Measurements from ENCODE around the gene KAT6B.

The KAT6B gene

GRCh38 chr10:74824184-74824899 lies 2.1 kb upstream of the KAT6B start:
- DNase-seq, result no peak

GRCh38 chr10:74824900-74825370 lies 1.5 kb upstream of the KAT6B start:
- DNase-seq, result no peak

GRCh38 chr10:74825371-74826141 lies 844 bp upstream of the KAT6B start:
- DNase-seq, result no peak

DNA sequence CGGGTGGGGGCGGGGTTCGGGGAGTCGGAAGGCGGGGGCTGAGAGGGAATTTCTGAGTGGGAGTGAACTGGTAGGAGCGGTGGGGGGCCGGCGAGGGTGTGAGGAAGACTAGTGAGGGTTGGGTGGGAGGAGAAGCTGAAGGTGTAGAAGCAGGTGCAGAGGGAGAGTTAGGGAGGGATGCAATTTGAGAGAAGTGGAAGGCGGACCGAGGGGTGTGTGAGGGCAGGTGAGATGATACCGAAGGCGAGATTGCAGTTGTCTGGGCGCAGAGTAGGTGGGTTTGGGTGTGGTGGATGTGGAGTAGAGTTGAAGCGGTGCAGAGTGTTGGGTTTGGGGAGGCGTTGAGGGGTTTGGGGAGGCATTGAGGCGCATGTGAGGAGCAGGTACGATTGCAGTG lies 643 bp downstream of the KAT6B start:
- no peak for DNase-seq

DNA sequence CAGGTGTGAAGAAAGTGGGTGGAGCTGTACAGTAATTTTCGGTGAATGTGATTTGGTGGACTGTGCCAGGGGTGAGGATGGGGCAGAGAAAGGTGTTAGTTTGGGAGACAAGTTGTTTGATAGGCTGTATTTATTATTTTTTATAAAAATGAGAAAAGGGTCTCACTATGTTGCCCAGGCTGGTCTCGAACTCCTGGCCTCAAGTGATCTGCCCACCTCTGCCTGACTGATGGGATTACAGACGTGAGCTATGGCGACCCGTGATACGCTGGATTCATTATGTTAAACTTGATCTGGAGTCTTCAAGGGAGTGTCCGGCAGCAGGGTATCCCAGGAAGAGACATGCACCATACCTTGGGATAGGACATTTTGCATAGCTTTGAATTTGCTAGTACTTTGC lies 1.3 kb downstream of the KAT6B start:
- DNase-seq, result no peak

- no peak for DNase-seq
Observed at GRCh38 chr10:74828946-74829345, 2.5 kb downstream of the KAT6B start.

- DNase-seq, result no peak
Observed at GRCh38 chr10:74831518-74832120, 5.2 kb downstream of the KAT6B start.

- no peak for DNase-seq
Observed at GRCh38 chr10:74835963-74836362, 9.6 kb downstream of the KAT6B start.

GRCh38 chr10:74836877-74837276 lies 10.5 kb downstream of the KAT6B start:
- DNase-seq, result no peak

DNA sequence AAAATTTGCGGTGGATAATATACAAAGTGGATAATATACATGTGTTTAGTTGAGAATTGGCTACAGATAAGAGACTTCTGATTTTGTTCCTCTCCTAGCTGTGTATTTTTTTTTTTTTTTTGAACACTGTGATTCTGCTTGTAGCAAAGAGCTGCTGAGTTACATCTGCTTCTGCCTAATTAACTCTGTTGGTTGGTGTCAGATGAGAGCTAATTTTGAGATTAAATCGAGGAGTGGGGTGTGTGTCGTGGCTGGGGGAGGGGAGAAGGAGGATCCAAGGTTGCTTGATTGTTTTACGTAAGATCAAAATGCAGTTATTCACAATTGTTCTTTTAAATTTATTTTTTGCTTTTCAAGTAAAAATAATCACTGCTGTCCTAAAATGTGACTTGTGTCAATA lies 11.3 kb downstream of the KAT6B start:
- no peak for DNase-seq

- no peak for DNase-seq
Observed at GRCh38 chr10:74839708-74840107, 13.3 kb downstream of the KAT6B start.

DNA sequence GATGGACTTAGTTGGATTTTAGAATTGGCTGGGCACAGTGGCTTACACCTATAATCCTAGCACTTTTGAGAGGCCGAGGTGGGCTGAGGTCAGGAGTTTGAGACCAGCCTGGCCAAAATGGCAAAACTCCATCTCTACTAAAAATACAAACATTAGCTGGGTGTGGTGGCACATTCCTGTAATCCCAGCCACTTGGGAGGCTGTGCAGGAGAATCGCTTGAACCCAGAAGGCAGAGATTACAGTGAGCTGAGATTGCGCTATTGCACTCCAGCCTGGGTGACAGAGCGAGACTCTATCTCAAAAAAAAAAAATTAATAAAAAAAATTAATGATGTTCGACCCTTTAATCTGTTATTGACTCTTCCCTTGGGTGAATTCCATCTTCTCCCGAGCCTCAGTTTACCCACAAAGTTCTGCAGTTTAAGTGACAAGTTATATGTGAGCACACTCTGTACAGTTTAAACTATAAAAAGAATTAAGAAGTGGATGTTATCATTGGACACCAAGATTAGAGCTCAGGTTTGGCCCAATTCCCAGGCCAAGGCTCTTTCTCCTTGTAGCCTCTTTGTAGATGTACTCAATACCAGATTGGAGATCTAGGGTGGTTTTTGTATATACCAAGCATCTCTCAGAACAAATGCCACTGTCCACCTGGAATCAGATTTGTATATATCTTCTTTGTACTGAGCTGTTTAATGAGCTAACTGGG lies 15.0 kb downstream of the KAT6B start:
- DNase-seq, result no peak

DNA sequence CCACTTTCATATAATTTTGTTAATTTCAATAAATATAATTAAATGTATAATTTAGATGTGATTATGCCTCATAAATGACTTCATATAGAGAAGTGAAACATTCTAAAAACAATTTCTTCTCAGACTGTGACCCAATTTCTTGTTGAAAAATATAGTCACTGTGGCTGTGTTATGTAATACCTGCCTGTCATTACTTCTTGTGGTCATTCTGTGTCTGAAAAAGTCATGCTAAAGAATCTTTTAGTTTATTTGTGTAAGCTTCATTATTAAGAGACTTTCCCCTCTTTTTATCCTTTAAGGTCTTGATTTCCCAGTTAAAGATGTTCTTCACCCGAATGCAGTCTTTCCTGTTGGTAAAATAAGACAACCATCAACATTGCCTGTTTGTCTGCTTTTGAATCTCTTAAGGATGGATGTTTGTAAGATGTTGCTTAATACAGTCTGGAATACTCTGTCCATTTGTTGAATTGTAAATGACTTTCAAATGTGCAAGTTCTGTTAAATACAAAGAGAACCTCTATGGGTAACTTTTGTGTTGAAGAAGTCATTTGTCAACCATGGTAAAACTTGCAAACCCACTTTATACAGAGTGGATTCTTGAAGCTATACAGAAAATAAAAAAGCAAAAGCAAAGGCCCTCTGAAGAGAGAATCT lies 16.0 kb downstream of the KAT6B start:
- no peak for DNase-seq

GRCh38 chr10:74846958-74847357 lies 20.6 kb downstream of the KAT6B start:
- DNase-seq, result no peak

GRCh38 chr10:74851831-74852230 lies 25.4 kb downstream of the KAT6B start:
- no peak for DNase-seq

DNA sequence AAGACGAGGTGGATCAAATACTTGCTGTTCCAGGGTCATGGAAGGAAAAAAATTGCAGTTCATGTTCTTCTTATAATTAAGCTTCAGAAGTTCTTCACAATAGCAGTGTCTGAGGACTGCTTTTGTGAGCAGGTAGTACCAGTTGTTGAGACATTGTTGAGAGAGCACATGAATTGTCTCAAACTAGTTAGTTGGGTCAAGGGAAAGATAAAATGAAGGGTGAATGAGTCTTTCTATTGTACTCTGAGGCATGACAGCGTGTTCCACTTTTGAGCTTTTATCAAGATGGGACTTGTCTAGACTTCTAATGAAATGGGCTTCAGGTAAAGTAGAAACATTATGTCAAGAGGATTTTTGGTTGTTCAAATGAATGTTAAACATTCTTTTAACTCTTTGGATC lies 26.0 kb downstream of the KAT6B start:
- no peak for DNase-seq

DNA sequence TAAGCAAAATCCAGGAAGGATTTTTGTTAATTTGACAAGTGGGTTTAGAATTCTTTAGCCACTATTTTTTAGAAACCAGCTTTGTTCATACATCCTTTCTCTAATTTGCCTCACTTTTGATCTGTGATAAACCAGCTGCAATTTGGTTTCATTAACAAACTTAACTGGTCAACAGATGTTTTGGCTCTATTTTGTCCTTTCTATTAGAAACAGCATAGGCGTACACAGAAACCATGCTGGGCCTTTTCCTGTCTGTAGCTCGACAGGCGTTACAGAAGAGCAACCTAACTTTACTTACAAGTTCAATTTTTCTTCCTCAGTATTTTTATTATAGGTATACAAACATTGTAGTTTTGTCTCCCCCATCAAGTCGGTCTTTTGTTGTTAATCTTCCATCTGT lies 28.2 kb downstream of the KAT6B start:
- no peak for DNase-seq

- no peak for DNase-seq
Observed at GRCh38 chr10:74855027-74855426, 28.6 kb downstream of the KAT6B start.

- no peak for DNase-seq
Observed at GRCh38 chr10:74855439-74855838, 29.0 kb downstream of the KAT6B start.

DNA sequence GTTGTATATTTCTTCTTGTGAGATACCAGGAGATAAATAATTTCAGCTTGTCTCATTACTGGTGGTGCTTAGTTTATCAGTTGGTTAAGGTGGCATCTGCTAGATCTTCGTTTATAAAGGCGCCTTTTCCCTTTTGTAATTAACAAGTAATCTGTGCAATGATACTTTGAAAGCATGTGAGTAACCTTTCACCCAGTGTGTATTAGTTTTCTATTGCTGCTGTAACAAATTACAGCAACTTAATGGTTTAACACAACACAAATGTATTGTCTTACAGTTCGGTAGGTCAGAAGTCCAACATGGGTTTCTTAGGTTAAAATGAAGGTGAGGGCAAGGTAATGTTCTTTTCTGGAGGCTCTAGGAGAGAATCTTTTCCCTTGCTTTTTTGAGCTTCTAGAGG lies 30.5 kb downstream of the KAT6B start:
- DNase-seq, result no peak

DNA sequence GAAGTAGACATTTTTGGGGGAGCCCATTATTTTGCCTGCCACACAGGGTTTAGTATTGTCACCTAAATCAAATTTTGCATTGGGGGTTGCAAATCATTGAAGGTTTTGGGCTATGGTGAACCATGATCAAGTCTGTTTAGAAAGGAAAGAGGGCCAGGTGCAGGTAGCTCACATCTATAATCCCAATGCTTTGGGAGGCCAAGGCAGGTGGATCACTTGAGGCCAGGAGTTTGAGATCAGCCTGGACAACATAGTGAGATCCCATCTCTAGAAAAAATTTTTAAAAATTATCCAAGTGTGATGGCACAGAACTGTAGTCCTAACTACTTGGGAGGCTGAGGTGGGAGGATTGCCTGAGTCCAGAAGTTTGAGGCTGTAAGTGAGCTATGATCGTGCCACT lies 31.2 kb downstream of the KAT6B start:
- DNase-seq, result no peak

DNA sequence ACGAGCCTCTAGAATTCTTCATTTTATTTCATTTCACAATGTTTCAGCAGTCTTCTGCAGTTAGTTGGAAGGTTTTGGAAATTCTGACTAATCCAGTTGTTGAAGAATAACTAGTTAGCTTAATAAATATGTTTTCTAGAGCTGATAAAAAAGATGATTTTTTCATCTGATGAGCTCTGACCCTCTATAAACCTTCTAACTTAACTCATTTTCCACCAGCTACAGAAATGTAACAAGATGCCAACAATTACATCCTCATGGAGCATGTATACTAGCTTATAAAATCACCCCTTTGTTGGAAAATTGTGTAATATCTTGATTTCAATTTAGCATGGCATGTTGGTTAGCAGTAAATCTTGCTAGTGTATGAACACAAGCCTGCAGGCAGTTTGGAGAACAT lies 33.1 kb downstream of the KAT6B start:
- no peak for DNase-seq

DNA sequence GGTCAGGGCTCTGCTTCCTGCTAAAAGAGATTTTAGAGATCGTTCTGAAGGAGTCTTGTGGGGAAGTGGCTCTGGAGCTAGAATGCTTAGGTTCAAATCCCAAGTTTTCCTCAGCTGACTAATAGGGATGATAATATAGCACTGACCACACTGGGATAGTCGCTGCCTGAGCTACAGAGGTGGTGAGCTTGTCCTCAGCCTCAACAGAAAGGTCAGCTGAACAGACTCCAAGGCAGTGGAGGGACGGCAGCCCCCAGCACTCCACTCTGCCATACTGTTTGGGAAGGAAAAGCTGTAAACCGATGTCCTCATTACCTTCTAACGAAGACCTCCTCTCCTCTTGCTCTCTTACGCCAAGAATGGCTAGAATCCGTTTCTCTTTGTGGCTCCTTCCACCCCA lies 36.2 kb downstream of the KAT6B start:
- no peak for DNase-seq
